Measurements from ENCODE around the gene LRP2. TPM values are rescaled to one million over a fixed set of nuclear protein-coding genes. Genes with fewer than 3 reads are reported as not detected.
"Not testable (repeated sequence)": the region's sequence is repeated elsewhere in the genome, so short reads cannot be mapped to it uniquely, and the experiment has no call there.

LRP2 gene
- total RNA-seq, 1 donor from 2014 or later, result 1.00 TPM

DNA sequence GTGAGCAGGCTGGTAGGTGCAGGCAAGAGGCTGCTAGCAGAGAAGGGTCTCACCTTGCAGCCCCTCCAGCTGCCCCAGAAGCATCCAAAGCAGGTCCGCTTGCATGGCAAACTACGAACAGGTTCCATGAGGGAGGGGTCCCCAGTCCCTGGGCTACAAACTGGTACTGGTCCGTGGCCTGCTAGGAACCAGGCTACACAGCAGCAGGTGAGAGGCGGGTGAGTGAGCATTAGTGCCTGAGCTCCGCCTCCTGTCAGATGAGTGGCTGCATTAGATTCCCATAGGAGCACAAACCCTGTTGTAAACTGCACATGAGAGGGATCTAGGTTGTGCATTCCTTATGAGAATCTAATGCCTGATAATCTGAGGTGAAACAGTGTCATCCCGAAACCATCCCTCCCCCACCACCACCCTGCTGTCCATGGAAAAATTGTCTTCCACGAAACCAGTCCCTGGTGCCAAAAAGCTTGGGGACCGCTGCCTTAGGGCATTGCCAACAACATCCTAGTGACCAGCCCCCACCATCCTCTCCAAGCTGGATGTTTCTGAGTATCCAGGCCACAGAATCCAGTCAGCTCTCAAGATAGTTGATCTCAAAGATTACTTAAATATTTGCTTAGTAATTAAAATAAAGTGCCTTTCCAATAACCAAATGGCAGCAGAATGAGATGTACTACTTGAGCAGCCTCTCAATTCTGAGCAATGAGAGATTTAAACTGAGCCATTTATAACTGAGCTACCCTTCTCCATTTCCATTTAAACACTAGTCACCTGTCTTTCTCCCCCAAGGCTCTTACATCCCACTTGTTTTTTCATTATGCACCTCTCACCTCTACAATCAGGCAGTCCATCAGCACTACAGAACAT, 32.4 kb downstream of the LRP2 start:
- Mint-ChIP-seq H3K4me3 (ENCODE audit: unreplicated experiment) (no peak overlapping the region), H3K9me3 (ENCODE audit: unreplicated experiment) (peaks cover 5% of the 10 kb centered on the region), H3K27ac (ENCODE audit: unreplicated experiment) (no peak overlapping the region), H3K4me1 (ENCODE audit: low read depth, unreplicated experiment) (no peaks in the 10 kb centered on the region), H3K27me3 (ENCODE audit: low read depth, unreplicated experiment) (peaks cover 5% of the 10 kb centered on the region), H3K36me3 (ENCODE audit: low read depth, unreplicated experiment) (no peaks in the 10 kb centered on the region)
- H3K4me1 ChIP-seq (ENCODE audit: insufficient read depth, low read length), result no peaks in the 10 kb centered on the region
- H3K36me3 ChIP-seq (ENCODE audit: insufficient read depth, low read length), result no peaks in the 10 kb centered on the region
- DNase-seq (ENCODE audit: low read depth) (no peak), FAIRE-seq (no peak)
- H3K27ac ChIP-seq (ENCODE audit: low read depth, low read length), result no peak overlapping the region
- H3K27me3 ChIP-seq (ENCODE audit: insufficient read depth, low read length), result peaks cover 2% of the 10 kb centered on the region
- no peak overlapping the region for H3K4me3 ChIP-seq (ENCODE audit: insufficient read depth, low read depth, low read length)
- H3K9ac ChIP-seq (ENCODE audit: low read length), result no peak overlapping the region
- no peaks in the 10 kb centered on the region for H3K9me3 ChIP-seq (ENCODE audit: insufficient read depth, low read depth, low read length)
- H3K79me2 ChIP-seq (ENCODE audit: insufficient read depth, low read length), result no peaks in the 10 kb centered on the region
- H4K20me1 ChIP-seq (ENCODE audit: insufficient read depth, low read length), result no peaks in the 10 kb centered on the region
- TF ChIP-seq CTCF (IDR thresholded peaks at IDR 0.05; ENCODE audit: insufficient read depth, low read depth, low read length) (no peak), EZH2 (IDR thresholded peaks at IDR 0.05; ENCODE audit: insufficient read depth, low read length) (no peak)
- no peak overlapping the region for H3K4me2 ChIP-seq (ENCODE audit: low read length)
- H2AFZ ChIP-seq (ENCODE audit: low read depth, low read length), result no peak overlapping the region

DNA sequence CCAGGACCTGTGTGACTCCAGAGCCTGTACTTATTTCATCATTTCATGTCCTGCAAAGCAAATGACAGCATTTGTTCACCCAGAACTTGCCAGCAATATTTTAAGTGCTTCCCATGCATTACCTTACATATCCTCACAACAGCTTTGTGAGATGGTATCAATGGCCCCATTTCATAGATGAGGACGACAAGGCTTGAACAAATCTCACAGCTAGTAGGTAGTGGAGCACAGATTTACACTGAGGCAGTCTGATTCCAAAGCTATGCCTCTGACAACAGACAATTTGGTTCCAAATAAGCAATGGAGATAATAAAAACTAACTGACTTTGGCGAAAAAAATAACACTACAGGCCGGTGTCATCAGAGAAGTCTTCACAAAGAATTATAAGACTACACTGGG, 33.5 kb downstream of the LRP2 start:
- Histone ChIP-seq H3K27me3 (ENCODE audit: insufficient read depth, low read length) (peaks cover 5% of the 10 kb centered on the region), H2AFZ (ENCODE audit: low read depth, low read length) (no peak overlapping the region), H4K20me1 (ENCODE audit: insufficient read depth, low read length) (no peaks in the 10 kb centered on the region), H3K27ac (ENCODE audit: low read depth, low read length) (no peak overlapping the region), H3K9ac (ENCODE audit: low read length) (no peak overlapping the region), H3K9me3 (ENCODE audit: insufficient read depth, low read depth, low read length) (no peaks in the 10 kb centered on the region), H3K4me2 (ENCODE audit: low read length) (no peak overlapping the region), H3K36me3 (ENCODE audit: insufficient read depth, low read length) (no peaks in the 10 kb centered on the region), H3K4me1 (ENCODE audit: insufficient read depth, low read length) (no peaks in the 10 kb centered on the region), H3K79me2 (ENCODE audit: insufficient read depth, low read length) (no peaks in the 10 kb centered on the region), H3K4me3 (ENCODE audit: insufficient read depth, low read depth, low read length) (no peak overlapping the region)
- DNase-seq (ENCODE audit: low read depth), result no peak
- Mint-ChIP-seq H3K27ac (ENCODE audit: unreplicated experiment) (no peak overlapping the region), H3K4me3 (ENCODE audit: unreplicated experiment) (no peak overlapping the region), H3K27me3 (ENCODE audit: low read depth, unreplicated experiment) (peaks cover 5% of the 10 kb centered on the region), H3K4me1 (ENCODE audit: low read depth, unreplicated experiment) (no peaks in the 10 kb centered on the region), H3K9me3 (ENCODE audit: unreplicated experiment) (peaks cover 5% of the 10 kb centered on the region), H3K36me3 (ENCODE audit: low read depth, unreplicated experiment) (no peaks in the 10 kb centered on the region)
- no peak for FAIRE-seq
- no peak for TF ChIP-seq CTCF (IDR thresholded peaks at IDR 0.05; ENCODE audit: insufficient read depth, low read depth, low read length)
- TF ChIP-seq EZH2 (IDR thresholded peaks at IDR 0.05; ENCODE audit: insufficient read depth, low read length), result no peak

- H3K4me1 Mint-ChIP-seq (ENCODE audit: low read depth, unreplicated experiment); H3K36me3 Mint-ChIP-seq (ENCODE audit: low read depth, unreplicated experiment); H3K27me3 Mint-ChIP-seq (ENCODE audit: low read depth, unreplicated experiment): not testable (repeated sequence)
These were observed 34.5 kb downstream of the LRP2 start for GRCh38 chr2:169327837-169328236.

GRCh38 chr2:169325886-169326285, 36.4 kb downstream of the LRP2 start:
- H3K9me3 Mint-ChIP-seq (ENCODE audit: unreplicated experiment); FAIRE-seq; H3K4me2 ChIP-seq (ENCODE audit: low read length); H3K27ac ChIP-seq (ENCODE audit: low read depth, low read length); H3K4me1 Mint-ChIP-seq (ENCODE audit: low read depth, unreplicated experiment); DNase-seq (ENCODE audit: low read depth); H3K4me3 ChIP-seq (ENCODE audit: insufficient read depth, low read depth, low read length); H3K27ac Mint-ChIP-seq (ENCODE audit: unreplicated experiment); H3K9ac ChIP-seq (ENCODE audit: low read length); H3K4me3 Mint-ChIP-seq (ENCODE audit: unreplicated experiment); H3K36me3 ChIP-seq (ENCODE audit: insufficient read depth, low read length); H3K4me1 ChIP-seq (ENCODE audit: insufficient read depth, low read length); H3K27me3 Mint-ChIP-seq (ENCODE audit: low read depth, unreplicated experiment); H3K27me3 ChIP-seq (ENCODE audit: insufficient read depth, low read length); H2AFZ ChIP-seq (ENCODE audit: low read depth, low read length); H3K9me3 ChIP-seq (ENCODE audit: insufficient read depth, low read depth, low read length); H3K36me3 Mint-ChIP-seq (ENCODE audit: low read depth, unreplicated experiment); H3K79me2 ChIP-seq (ENCODE audit: insufficient read depth, low read length); H4K20me1 ChIP-seq (ENCODE audit: insufficient read depth, low read length): not testable (repeated sequence)

More at GRCh38 chr2:169327837-169328236, 34.5 kb downstream of the LRP2 start:
- not testable (repeated sequence) for H3K27ac ChIP-seq (ENCODE audit: low read depth, low read length); H3K9ac ChIP-seq (ENCODE audit: low read length); H3K4me2 ChIP-seq (ENCODE audit: low read length); FAIRE-seq; H2AFZ ChIP-seq (ENCODE audit: low read depth, low read length); H3K27me3 ChIP-seq (ENCODE audit: insufficient read depth, low read length); H3K9me3 ChIP-seq (ENCODE audit: insufficient read depth, low read depth, low read length); H3K4me3 Mint-ChIP-seq (ENCODE audit: unreplicated experiment); H3K4me1 ChIP-seq (ENCODE audit: insufficient read depth, low read length); H3K9me3 Mint-ChIP-seq (ENCODE audit: unreplicated experiment); H3K79me2 ChIP-seq (ENCODE audit: insufficient read depth, low read length); H3K4me3 ChIP-seq (ENCODE audit: insufficient read depth, low read depth, low read length); H3K27ac Mint-ChIP-seq (ENCODE audit: unreplicated experiment); DNase-seq (ENCODE audit: low read depth); H3K36me3 ChIP-seq (ENCODE audit: insufficient read depth, low read length); H4K20me1 ChIP-seq (ENCODE audit: insufficient read depth, low read length)

Data from astrocyte (in vitro differentiated cells and primary cell).